WTC11 (cell line): ENCODE results near the gene SELPLG. TPM values are rescaled to one million over a fixed set of nuclear protein-coding genes. Genes with fewer than 3 reads are reported as not detected.
"Not testable (repeated sequence)": the region's sequence is repeated elsewhere in the genome, so short reads cannot be mapped to it uniquely, and the experiment has no call there.

Source experiments
- ATAC-seq: fragments of 200-7000 bp; cut with Tn5 transposase; 2 replicates; pipeline ENCODE4 v1.10.0; 2021; ENCODE audit warnings: mild to moderate bottlenecking, moderate library complexity
- CTCF ChIA-PET: fragments of 300-600 bp; sonication (Branson Sonifier 250); formaldehyde crosslinking; loops from one replicate; lab custom pipeline; 2021; ENCODE audit warnings: antibody characterized with exemption; lab: Charles Lee
- POLR2A ChIA-PET: fragments of 350-600 bp; sonication (Branson Sonifier 250); formaldehyde crosslinking; loops from one replicate; lab custom pipeline; 2021; ENCODE audit warnings: antibody characterized with exemption; lab: Charles Lee
- DNase-seq: peaks from one replicate; pipeline ENCODE4 v3.0.0; 2021; ENCODE audit warnings: low spot score
- H3K27ac Mint-ChIP-seq: 2 replicates; pipeline ENCODE4 v1.8.0; 2021; ENCODE audit warnings: mixed read lengths
- H3K27me3 Mint-ChIP-seq: 2 replicates; pipeline ENCODE4 v1.8.0; 2021; ENCODE audit warnings: low read depth, mild to moderate bottlenecking, moderate library complexity, mixed read lengths
- H3K36me3 Mint-ChIP-seq: 2 replicates; pipeline ENCODE4 v1.8.0; 2021; ENCODE audit warnings: mixed read lengths
- H3K4me1 Mint-ChIP-seq: 2 replicates; pipeline ENCODE4 v1.8.0; 2022; ENCODE audit warnings: mixed read lengths
- H3K4me3 Mint-ChIP-seq: 2 replicates; pipeline ENCODE4 v1.8.0; 2021; ENCODE audit warnings: mild to moderate bottlenecking, moderate library complexity, mixed read lengths
- H3K9me3 Mint-ChIP-seq: 2 replicates; pipeline ENCODE4 v1.8.0; 2021; ENCODE audit warnings: mixed read lengths
- ATF2 ChIP-seq: sonication (generic); formaldehyde crosslinking; IDR thresholded peaks from 2 replicates; pipeline ENCODE4 v1.8.1; 2022; ENCODE audit warnings: low read depth, missing genetic modification reagents, borderline replicate concordance
- CBFB ChIP-seq: sonication (generic); formaldehyde crosslinking; IDR thresholded peaks from 2 replicates; pipeline ENCODE4 v1.8.1; 2022; ENCODE audit warnings: mild to moderate bottlenecking, low read depth, missing genetic modification reagents
- CREB1 ChIP-seq: sonication (generic); formaldehyde crosslinking; IDR thresholded peaks from 2 replicates; pipeline ENCODE4 v1.8.0; 2023; ENCODE audit warnings: mild to moderate bottlenecking, missing genetic modification reagents
- FOXK1 ChIP-seq: sonication (generic); formaldehyde crosslinking; IDR thresholded peaks from 2 replicates; pipeline ENCODE4 v1.8.0; 2022; ENCODE audit warnings: mild to moderate bottlenecking, moderate library complexity, missing genetic modification reagents
- HMGA2 ChIP-seq: fragments of 250-450 bp; sonication (Bioruptor Pico); IDR thresholded peaks from 2 replicates; pipeline ENCODE4 v1.4.0; 2021; ENCODE audit warnings: mild to moderate bottlenecking, moderate library complexity
- KAT7 ChIP-seq: sonication (generic); formaldehyde crosslinking; IDR thresholded peaks from 2 replicates; pipeline ENCODE4 v1.8.1; 2023; ENCODE audit warnings: missing genetic modification reagents, mild to moderate bottlenecking, borderline replicate concordance
- MAX ChIP-seq: sonication (generic); formaldehyde crosslinking; IDR thresholded peaks from 2 replicates; pipeline ENCODE4 v1.8.0; 2022; ENCODE audit warnings: mild to moderate bottlenecking, missing genetic modification reagents
- NR2C2 ChIP-seq: sonication (generic); formaldehyde crosslinking; IDR thresholded peaks from 2 replicates; pipeline ENCODE4 v1.8.0; 2022; ENCODE audit warnings: mild to moderate bottlenecking, missing genetic modification reagents
- NR3C1 ChIP-seq: sonication (generic); formaldehyde crosslinking; conservative IDR thresholded peaks from 2 replicates; pipeline ENCODE4 v1.8.1; 2023; ENCODE audit warnings: low read depth, mild to moderate bottlenecking, missing genetic modification reagents
- PRRX2 ChIP-seq: fragments of 250-450 bp; sonication (Bioruptor Pico); IDR thresholded peaks from 2 replicates; pipeline ENCODE4 v1.8.0; 2021; ENCODE audit warnings: mild to moderate bottlenecking
- RELA ChIP-seq: sonication (generic); formaldehyde crosslinking; IDR thresholded peaks from 2 replicates; pipeline ENCODE4 v1.8.1; 2022; ENCODE audit warnings: missing genetic modification reagents, mild to moderate bottlenecking, borderline replicate concordance
- SMAD3 ChIP-seq: sonication (generic); formaldehyde crosslinking; IDR thresholded peaks from 2 replicates; pipeline ENCODE4 v1.8.0; 2022; ENCODE audit warnings: missing genetic modification reagents, mild to moderate bottlenecking, borderline replicate concordance
- SMAD4 ChIP-seq: sonication (generic); formaldehyde crosslinking; IDR thresholded peaks from 2 replicates; pipeline ENCODE4 v1.8.0; 2022; ENCODE audit warnings: mild to moderate bottlenecking, missing genetic modification reagents
- TCF7 ChIP-seq: sonication (generic); formaldehyde crosslinking; IDR thresholded peaks from 2 replicates; pipeline ENCODE4 v1.8.0; 2022; ENCODE audit warnings: mild to moderate bottlenecking, low read depth, missing genetic modification reagents, moderate library complexity
- ZNF138 ChIP-seq: sonication (generic); formaldehyde crosslinking; conservative IDR thresholded peaks from 2 replicates; pipeline ENCODE4 v1.8.1; 2022; ENCODE audit warnings: mild to moderate bottlenecking, moderate library complexity, missing genetic modification reagents
- ZNF263 ChIP-seq: sonication (generic); formaldehyde crosslinking; IDR thresholded peaks from 2 replicates; pipeline ENCODE4 v1.8.1; 2022; ENCODE audit warnings: low read depth, mild to moderate bottlenecking, moderate library complexity, missing genetic modification reagents
- ZNF396 ChIP-seq: fragments of 250-450 bp; sonication (Bioruptor Pico); IDR thresholded peaks from 2 replicates; pipeline ENCODE4 v1.8.0; 2021; ENCODE audit warnings: mild to moderate bottlenecking, moderate library complexity, borderline replicate concordance
- ZNF416 ChIP-seq: fragments of 250-450 bp; sonication (Bioruptor Pico); IDR thresholded peaks from 2 replicates; pipeline ENCODE4 v1.9.0; 2021; ENCODE audit warnings: mild to moderate bottlenecking, inconsistent platforms
- ZNF425 ChIP-seq: fragments of 250-450 bp; sonication (Bioruptor Pico); conservative IDR thresholded peaks from 2 replicates; pipeline ENCODE4 v1.9.0; 2021; ENCODE audit warnings: mild to moderate bottlenecking
- total RNA-seq: library from RNA; stranded (reverse); gene quantifications from 3 replicates; pipeline ENCODE4 v1.2.3, GENCODE V29; 2021
- TF ChIP-seq, protein P1 (sequence below): sonication (generic); formaldehyde crosslinking; IDR thresholded peaks from 2 replicates; pipeline ENCODE4 v1.8.1; 2023; ENCODE audit warnings: mild to moderate bottlenecking, missing genetic modification reagents, borderline replicate concordance

SELPLG gene
- total RNA-seq, 1 experiment from 2014 or later: 0.46 TPM

DNA sequence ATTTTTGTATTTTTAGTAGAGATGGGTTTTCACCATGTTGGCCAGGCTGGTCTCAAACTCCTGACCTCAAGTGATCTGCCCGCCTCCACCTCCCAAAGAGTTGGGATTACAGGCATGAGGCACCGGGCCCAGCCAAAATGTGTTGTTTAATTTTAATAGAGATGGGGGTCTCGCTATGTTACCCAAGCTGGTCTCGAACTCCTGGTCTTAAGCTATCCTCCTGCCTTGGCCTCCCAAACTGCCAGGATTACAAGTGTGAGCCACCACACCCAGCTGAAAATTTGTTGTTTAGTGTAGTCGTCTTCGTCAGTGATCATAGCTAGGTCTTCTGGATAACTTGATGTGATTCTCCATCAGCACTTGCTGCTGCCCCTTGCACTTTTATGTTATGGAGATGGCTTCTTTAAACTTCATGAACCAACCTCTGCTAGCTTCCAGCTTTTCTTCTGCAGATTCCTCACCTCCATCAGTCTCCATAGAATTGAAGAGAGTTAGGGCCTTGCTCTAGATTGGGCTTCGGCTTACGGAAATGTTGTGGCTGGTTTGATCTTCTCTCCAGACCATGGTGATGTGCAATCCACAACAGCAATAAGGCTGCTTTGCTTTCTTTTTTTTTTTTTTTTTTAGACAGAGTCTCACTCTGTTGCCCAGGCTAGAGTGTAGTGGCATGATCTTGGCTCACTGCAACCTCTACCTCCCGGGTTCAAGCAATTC, 58.3 kb downstream of the SELPLG start:
- Mint-ChIP-seq H3K36me3 (no peaks in the 10 kb centered on the region), H3K27me3 (no peaks in the 10 kb centered on the region), H3K9me3 (peaks cover 23% of the 10 kb centered on the region), H3K4me1 (no peaks in the 10 kb centered on the region), H3K27ac (no peak overlapping the region), H3K4me3 (no peak overlapping the region)
- no peak for TF ChIP-seq ZNF416 (CRISPR knock-in tag)
- no peak for TF ChIP-seq ZNF396 (CRISPR knock-in tag)
- no peak for TF ChIP-seq CBFB (CRISPR knock-in tag)
- TF ChIP-seq RELA (CRISPR knock-in tag): no peak
- TF ChIP-seq ZNF425 (CRISPR knock-in tag): no peak
- TF ChIP-seq PRRX2 (CRISPR knock-in tag): no peak
- no peak for TF ChIP-seq CREB1 (CRISPR knock-in tag)
- TF ChIP-seq KAT7 (CRISPR knock-in tag): no peak
- no peak for TF ChIP-seq SMAD4
- TF ChIP-seq ATF2 (CRISPR knock-in tag): no peak
- TF ChIP-seq ZNF263 (CRISPR knock-in tag): no peak
- TF ChIP-seq HMGA2 (CRISPR knock-in tag): no peak
- no peak for TF ChIP-seq SMAD3
- TF ChIP-seq NR2C2 (CRISPR knock-in tag): no peak
- no peak for TF ChIP-seq FOXK1
- TF ChIP-seq TCF7: no peak
- TF ChIP-seq, protein P1, sequence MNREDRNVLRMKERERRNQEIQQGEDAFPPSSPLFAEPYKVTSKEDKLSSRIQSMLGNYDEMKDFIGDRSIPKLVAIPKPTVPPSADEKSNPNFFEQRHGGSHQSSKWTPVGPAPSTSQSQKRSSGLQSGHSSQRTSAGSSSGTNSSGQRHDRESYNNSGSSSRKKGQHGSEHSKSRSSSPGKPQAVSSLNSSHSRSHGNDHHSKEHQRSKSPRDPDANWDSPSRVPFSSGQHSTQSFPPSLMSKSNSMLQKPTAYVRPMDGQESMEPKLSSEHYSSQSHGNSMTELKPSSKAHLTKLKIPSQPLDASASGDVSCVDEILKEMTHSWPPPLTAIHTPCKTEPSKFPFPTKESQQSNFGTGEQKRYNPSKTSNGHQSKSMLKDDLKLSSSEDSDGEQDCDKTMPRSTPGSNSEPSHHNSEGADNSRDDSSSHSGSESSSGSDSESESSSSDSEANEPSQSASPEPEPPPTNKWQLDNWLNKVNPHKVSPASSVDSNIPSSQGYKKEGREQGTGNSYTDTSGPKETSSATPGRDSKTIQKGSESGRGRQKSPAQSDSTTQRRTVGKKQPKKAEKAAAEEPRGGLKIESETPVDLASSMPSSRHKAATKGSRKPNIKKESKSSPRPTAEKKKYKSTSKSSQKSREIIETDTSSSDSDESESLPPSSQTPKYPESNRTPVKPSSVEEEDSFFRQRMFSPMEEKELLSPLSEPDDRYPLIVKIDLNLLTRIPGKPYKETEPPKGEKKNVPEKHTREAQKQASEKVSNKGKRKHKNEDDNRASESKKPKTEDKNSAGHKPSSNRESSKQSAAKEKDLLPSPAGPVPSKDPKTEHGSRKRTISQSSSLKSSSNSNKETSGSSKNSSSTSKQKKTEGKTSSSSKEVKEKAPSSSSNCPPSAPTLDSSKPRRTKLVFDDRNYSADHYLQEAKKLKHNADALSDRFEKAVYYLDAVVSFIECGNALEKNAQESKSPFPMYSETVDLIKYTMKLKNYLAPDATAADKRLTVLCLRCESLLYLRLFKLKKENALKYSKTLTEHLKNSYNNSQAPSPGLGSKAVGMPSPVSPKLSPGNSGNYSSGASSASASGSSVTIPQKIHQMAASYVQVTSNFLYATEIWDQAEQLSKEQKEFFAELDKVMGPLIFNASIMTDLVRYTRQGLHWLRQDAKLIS (CRISPR knock-in tag): no peak
- no peak for TF ChIP-seq MAX (CRISPR knock-in tag)
- TF ChIP-seq NR3C1 (CRISPR knock-in tag): no peak
- TF ChIP-seq ZNF138 (CRISPR knock-in tag): no peak
- ATAC-seq: no peak
- CTCF ChIA-PET: no interaction called here
- DNase-seq: no peak
- POLR2A ChIA-PET: no interaction called here

GRCh38 chr12:108574276-108574675, 59.4 kb downstream of the SELPLG start:
- CTCF ChIA-PET, H3K36me3 Mint-ChIP-seq, H3K27me3 Mint-ChIP-seq, H3K4me3 Mint-ChIP-seq, H3K27ac Mint-ChIP-seq, DNase-seq, H3K4me1 Mint-ChIP-seq, ATAC-seq: not testable (repeated sequence)
- POLR2A ChIA-PET: interaction anchor here (1.0 kb wide), 1 partner anchor 12 kb away, joined by 4 read pairs; the partner anchor contains the start of gene ISCU
- H3K9me3 Mint-ChIP-seq: peaks cover 20% of the 10 kb centered on the region
